GM12891 (cell line): Measurements from ENCODE around the gene C15orf40.
"Not testable (repeated sequence)": the region's sequence is repeated elsewhere in the genome, so short reads cannot be mapped to it uniquely, and the experiment has no call there.

Experiments used
- DNase-seq: peaks from one replicate; pipeline ENCODE4 v3.0.0; 2011; ENCODE audit warnings: low spot score; ENCODE audit not compliant: insufficient read length
- FAIRE-seq: peaks from 2 replicates; lab custom pipeline; 2011; peaks lifted over from hg19 to GRCh38; lab: Jason Lieb, UNC
- PAX5 ChIP-seq: IDR thresholded peaks from 2 replicates; pipeline ENCODE4 v1.6.1; 2011; ENCODE audit warnings: low read length, moderate library complexity, mild to moderate bottlenecking; ENCODE audit not compliant: insufficient read depth, severe bottlenecking
- POLR2A ChIP-seq: IDR thresholded peaks from 2 replicates; pipeline ENCODE4 v1.6.1; 2011; ENCODE audit warnings: low read depth, low read length, control low read depth
- POLR2AphosphoS5 ChIP-seq: IDR thresholded peaks from 2 replicates; pipeline ENCODE4 v1.6.1; 2011; ENCODE audit warnings: low read depth, low read length, control low read depth
- POU2F2 ChIP-seq: IDR thresholded peaks from 2 replicates; pipeline ENCODE4 v1.6.1; 2011; ENCODE audit warnings: low read depth, mild to moderate bottlenecking, control low read depth, low read length, moderate library complexity
- SPI1 ChIP-seq: IDR thresholded peaks from 2 replicates; pipeline ENCODE4 v1.6.1; 2011; ENCODE audit warnings: low read depth, low read length, control low read depth
- TAF1 ChIP-seq: IDR thresholded peaks from 2 replicates; pipeline ENCODE4 v1.6.1; 2011; ENCODE audit warnings: low read depth, low read length, control low read depth

Gene C15orf40

DNA sequence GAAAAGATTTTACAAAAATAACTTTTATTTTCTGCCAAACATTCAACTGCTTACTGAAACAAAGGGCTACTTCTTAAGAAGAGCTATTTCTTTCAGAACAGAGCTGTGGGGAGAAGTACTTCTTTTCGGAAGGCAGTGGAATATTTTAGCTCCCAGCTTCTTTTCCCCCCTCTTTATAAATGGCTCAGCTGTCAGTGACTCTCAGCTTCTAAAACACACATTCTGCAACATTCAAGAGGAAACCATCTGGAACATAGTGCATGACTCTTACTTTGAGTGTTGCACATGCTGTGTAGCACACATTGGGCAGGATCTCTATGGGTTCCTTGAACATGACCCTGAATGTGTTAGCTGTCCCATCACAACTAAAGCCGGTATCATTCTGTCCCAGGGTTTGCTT lies 7.0 kb upstream of the C15orf40 start:
- FAIRE-seq (no peak), DNase-seq (no peak)
- no peak for TF ChIP-seq POU2F2
- no peak for TF ChIP-seq POLR2A
- TF ChIP-seq SPI1: no peak

DNA sequence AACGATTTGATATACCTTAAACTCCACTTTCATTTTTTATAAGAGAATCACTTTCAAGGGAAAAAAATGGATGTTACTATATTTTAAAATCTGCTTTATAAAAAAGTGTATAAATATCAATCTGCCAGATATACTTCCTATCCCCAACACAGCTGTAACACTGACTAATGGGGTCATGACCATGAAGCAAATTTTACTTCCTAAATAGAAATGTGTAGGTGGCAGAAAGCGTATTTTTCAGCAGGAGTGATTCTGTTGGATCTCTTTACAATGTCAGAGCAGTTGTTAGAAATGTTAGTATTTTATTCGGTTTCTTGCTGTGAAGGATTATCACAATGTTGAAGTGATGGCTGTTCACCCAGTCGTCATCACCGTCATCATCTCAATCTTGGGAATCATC lies 5.5 kb upstream of the C15orf40 start:
- DNase-seq: no peak
- FAIRE-seq: no peak
- TF ChIP-seq SPI1 (no peak), TAF1 (no peak), PAX5 (no peak), POLR2A (no peak)

DNA sequence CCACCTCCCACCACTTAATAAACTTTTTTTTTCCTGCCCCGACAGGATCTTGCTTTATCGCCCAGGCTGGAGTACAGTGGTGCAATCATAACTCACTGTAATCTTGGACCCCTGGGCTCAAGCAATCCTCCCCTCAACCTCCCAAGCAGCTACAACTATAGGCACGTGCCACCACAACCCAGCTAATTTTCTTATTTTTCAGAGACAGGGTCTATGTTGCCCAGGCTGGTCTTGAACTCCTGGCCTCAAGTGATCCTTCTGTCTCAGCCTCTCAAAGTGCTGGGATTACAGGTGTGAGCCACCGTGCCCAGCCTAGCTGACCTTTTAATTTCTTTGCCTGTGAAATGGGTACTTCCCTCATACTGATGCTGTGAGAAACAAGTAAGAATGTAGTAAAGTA lies 3.9 kb upstream of the C15orf40 start:
- DNase-seq: no peak
- FAIRE-seq: no peak
- TF ChIP-seq POLR2A (peak; percentile 37), PAX5 (no peak), POLR2AphosphoS5 (0 out of 2 replicates have a peak, but pooled peaks have one; percentile 6), TAF1 (no peak), SPI1 (no peak), POU2F2 (no peak)

DNA sequence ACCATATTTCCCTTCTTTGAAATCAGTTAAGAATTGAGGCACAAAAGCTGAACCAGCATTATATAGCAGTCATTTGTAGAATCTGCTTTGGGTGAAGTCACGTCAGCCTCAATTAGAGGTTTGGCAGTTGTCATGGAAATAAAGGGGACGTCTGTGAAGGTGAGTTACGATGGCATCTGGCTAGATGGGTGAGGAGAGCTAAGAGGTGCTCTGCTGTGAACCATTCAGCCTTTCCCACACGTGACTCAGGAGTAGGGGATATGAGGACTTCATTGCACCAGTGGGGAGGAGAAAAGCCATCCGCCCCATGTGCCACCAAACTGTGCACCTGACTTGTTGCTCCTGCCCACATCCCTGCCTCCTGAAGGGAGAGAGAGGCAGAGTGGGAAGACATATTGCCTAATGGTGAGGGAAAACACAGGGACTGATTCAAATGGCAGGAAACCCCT lies 2.8 kb upstream of the C15orf40 start:
- FAIRE-seq (no peak), DNase-seq (no peak)
- TF ChIP-seq POLR2AphosphoS5 (peak; percentile 77; the same call in 1 of the 2 replicates), POLR2A (peak; percentile 20; the same call in 1 of the 2 replicates), SPI1 (no peak)

DNA sequence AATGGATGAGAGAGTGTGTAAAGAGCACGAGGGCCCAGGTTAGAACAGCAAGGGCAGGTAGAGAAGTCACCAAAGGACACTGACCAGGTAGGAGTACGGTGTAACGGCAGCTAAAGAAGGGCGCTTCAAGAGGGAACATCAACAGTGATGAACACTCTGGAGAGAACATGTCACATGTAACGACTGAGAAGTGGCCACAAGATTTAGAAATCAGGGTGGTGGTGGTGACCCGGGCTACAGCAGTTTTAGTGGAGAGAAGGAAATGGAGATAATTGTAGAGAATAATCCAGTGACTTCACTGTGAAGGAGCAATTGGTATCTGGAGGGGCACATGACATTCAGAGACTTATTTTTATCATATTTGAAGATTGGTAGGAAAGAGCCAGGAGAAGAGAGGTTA lies 1.2 kb upstream of the C15orf40 start:
- no peak for FAIRE-seq
- TF ChIP-seq TAF1: no peak
- TF ChIP-seq PAX5: no peak
- no peak for TF ChIP-seq POLR2A
- TF ChIP-seq POLR2AphosphoS5: no peak
- no peak for TF ChIP-seq POU2F2
- TF ChIP-seq SPI1: no peak
- DNase-seq: no peak

DNA sequence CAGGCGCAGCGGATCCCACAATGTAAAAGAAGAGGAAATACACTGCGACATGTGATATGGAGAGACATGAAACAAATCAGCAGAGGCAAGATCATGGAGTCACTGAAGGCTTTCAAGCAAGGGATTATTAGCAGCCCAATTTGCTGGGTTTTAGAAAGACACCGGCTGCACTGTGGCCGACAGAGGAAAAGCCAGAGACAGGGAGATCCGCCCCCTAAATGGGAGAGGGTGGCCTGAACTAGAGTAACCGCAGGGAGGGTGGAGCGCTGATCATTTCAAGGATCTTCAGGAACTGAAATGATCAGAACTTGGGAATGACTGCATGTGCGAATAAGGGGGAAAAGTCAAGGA lies 612 bp upstream of the C15orf40 start:
- FAIRE-seq (no peak), DNase-seq (no peak)
- TF ChIP-seq SPI1: no peak
- no peak for TF ChIP-seq PAX5
- no peak for TF ChIP-seq TAF1
- TF ChIP-seq POLR2A: no peak
- TF ChIP-seq POLR2AphosphoS5: no peak
- TF ChIP-seq POU2F2: 0 out of 2 replicates have a peak, but pooled peaks have one; percentile 9

DNA sequence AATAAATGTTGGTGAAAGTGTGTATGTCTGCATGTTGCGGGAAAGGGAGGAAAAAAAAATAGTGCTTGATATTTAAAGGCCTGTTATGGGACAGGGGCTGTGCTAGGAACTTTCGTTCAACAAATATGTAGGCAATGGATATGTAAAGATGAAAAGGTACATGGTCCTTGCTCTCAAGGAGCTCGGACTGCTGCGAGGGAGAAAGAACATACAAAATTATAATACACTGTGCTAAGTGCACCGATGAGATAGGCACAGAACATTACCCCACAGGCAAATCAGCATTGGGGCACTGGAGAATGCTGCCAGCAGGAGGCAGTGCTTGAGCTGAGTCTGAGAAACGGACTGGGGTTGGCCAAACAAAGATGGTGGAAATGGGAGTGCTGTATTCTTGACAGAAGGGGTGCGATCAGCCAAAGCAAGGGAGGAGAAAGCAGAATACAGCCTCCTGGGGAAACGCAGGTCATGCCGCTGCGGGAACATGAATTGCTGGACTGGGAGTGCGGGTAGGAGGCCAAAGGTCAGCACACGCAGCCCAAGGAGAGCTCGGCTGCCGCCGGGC lies 649 bp downstream of the C15orf40 start:
- no peak for TF ChIP-seq POLR2AphosphoS5
- TF ChIP-seq PAX5: no peak
- TF ChIP-seq SPI1: no peak
- no peak for TF ChIP-seq POU2F2
- TF ChIP-seq TAF1: no peak
- no peak for TF ChIP-seq POLR2A
- FAIRE-seq (peak; percentile 84), DNase-seq (peak; percentile 71)

DNA sequence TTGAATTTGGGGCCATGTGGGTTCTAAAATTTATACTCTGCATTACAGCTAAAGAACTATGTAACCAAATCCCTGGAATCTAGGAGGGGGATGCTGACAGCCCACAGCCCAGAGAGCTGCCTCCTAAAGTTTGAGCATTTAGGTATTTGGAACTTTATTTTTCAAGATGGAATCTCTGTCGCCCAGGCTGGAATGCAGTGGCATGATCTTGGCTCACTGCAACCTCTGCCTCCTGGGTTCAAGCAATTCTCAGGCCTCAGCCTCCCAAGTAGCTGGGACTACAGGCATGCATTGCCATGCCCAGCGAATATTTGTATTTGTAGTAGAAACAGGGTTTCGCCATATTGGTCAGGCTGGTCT lies 10.8 kb downstream of the C15orf40 start:
- DNase-seq, FAIRE-seq: not testable (repeated sequence)

DNA sequence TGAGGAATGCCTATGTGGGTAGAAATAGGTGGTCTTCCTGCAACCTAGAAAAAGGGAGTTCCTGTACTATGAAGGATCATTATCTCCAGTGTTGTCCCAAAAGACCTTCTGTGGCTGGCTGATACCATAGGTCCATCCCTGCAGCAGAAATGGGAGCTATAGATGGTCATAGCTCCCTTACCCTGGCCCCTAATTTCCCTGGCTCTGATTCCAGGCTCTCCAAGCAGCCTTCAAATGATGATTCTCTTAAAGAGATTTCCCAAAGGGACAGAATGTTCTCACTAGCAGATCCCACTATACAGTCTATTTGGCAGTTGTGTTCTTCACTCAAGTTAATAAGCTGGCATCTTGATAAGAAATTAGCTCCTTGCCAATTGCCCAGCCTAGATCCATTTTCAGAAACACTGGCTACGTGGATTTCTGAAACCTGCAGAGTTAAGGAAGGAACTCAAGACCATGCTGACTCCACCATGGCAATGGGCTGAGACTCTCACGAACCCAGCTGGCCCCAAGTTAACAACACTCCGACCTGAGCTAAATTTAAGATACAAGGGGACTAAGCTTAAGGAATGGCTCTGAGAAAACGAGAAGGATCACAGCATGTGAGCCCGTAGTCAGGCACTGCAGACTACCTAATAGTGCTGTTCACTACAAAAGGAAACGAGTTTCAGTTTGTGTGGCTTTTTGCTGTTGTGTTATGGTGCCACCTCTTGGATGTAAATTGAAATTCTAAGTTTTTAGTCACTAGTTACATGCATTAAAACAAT lies 11.4 kb downstream of the C15orf40 start:
- FAIRE-seq (peak; percentile 88), DNase-seq (peak; percentile 37)
- TF ChIP-seq POLR2A (no peak), POLR2AphosphoS5 (no peak), POU2F2 (no peak), SPI1 (no peak), PAX5 (no peak), TAF1 (no peak)

DNA sequence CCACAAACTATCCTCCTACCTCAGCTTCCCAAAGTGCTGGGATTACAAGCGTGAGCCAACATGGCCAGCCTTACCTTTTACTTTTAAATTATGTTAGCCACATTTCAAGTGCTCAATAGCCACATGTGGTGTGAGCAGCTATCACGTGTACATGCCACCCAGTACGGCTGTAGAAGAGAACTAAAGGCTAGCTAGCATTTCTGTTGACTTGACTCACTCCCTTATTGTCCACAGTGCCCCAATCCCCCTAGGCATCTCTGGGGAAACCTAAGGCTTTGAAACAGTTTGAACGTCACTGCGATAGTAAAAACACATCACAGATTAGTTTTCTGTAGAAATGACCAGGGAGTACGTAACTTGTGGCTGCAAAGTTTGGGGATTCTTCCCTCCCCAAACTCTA lies 12.0 kb downstream of the C15orf40 start:
- TF ChIP-seq TAF1 (no peak), POLR2AphosphoS5 (no peak), POLR2A (no peak), SPI1 (no peak), POU2F2 (no peak), PAX5 (no peak)

More for the DNA sequence above, 12.0 kb downstream of the C15orf40 start:
- DNase-seq: no peak
- no peak for FAIRE-seq
